ENCODE results near the gene SLC25A27.
"Not testable (repeated sequence)": the region's sequence is repeated elsewhere in the genome, so short reads cannot be mapped to it uniquely, and the experiment has no call there.

SLC25A27 gene, protein sequence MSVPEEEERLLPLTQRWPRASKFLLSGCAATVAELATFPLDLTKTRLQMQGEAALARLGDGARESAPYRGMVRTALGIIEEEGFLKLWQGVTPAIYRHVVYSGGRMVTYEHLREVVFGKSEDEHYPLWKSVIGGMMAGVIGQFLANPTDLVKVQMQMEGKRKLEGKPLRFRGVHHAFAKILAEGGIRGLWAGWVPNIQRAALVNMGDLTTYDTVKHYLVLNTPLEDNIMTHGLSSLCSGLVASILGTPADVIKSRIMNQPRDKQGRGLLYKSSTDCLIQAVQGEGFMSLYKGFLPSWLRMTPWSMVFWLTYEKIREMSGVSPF

GRCh38 chr6:46652603-46653438, at the start of gene SLC25A27, which contains the start of gene CYP39A1:
TSS of gene SLC25A27 (plus strand) at chr6:46652975. CDS start at chr6:46653193, 218 bp downstream.
TSS of gene CYP39A1 (minus strand) at chr6:46652818. CDS start at chr6:46652582, 236 bp downstream.
- DNase-seq = peak; percentile 93 to 99

GRCh38 chr6:46605091-46605797, 47.5 kb upstream of the SLC25A27 start:
- DNase-seq = no peak

GRCh38 chr6:46606338-46606737, 46.4 kb upstream of the SLC25A27 start:
- no peak for DNase-seq

GRCh38 chr6:46610862-46611553, 41.8 kb upstream of the SLC25A27 start:
- no peak for DNase-seq

GRCh38 chr6:46612645-46613044, 40.1 kb upstream of the SLC25A27 start:
- DNase-seq = peak in 1 of 2 experiments; percentile 42

DNA sequence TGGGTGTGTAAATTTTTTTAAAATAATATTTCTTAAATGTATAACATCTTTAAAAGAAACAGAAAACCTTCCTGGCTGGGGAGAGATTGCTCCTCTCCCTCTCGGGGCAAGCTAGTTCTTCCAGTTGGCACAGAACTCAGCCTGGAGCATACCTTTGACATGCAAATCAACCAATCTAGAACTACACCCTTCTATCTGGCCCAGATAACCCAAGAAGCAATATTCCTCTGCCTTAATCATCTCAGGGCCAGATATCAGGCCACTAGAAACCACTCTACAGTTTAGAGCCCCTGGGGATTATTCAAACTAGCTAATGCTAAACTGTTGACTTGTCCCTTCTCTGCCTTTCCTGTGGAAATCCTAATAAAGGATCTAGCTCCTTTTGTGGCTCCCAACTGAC, 34.0 kb upstream of the SLC25A27 start:
- no peak for DNase-seq

DNA sequence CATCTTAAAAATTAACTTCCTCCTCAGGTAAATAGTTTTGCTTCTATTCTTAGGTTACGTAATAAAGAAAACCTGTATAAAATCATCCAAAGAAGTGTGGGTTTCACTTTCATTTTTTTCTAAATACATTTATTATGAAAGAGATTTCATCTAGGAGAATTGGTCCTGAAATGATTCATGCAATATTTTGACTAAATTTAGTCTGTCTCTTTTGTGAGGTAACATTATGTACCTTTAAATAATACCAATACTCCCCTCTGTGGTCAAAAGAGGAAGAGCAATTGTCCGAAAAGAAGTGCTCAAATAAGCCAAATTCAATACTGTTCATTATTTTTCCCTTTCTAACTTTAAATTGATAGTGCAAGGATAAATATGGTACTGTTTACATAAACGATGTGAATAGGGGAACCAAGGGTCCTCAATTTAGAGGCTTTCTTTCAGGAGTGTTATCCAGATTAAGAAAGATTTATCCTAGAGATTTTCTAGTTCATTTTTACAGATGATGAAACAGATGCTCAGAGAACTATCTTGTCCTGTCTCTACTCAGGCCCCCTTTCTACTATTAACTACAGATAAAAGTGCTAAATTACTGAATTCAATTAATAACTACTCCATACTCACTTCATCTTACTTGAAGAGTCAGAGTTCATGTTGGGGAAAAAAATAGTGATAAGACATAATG, 26.4 kb upstream of the SLC25A27 start:
- peak in 1 of 2 experiments; percentile 34 for DNase-seq

GRCh38 chr6:46626976-46627375, 25.8 kb upstream of the SLC25A27 start:
- DNase-seq = no peak

GRCh38 chr6:46628498-46628897, 24.3 kb upstream of the SLC25A27 start:
- DNase-seq = no peak

DNA sequence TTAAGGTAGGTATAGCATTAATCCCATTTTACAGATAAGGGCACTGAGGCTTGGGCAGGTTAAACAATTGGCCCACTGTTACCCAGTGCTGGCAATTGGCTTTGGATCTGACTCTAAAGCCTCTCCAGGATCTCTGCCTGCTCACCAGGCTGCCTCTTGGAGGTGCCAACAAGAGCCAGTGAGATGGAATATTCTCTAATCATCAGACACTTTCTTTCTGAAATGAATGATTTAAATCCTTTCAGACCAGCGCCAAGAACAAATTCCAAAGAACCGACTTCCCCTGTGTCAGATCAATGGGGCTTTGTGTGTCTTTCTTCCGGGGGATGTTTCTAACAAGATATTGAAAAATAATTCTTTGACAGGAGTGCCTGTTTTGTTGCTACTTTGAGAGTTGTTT, 23.8 kb upstream of the SLC25A27 start:
- DNase-seq = no peak

- DNase-seq = no peak
These were observed 23.1 kb upstream of the SLC25A27 start for GRCh38 chr6:46629691-46630090.

DNA sequence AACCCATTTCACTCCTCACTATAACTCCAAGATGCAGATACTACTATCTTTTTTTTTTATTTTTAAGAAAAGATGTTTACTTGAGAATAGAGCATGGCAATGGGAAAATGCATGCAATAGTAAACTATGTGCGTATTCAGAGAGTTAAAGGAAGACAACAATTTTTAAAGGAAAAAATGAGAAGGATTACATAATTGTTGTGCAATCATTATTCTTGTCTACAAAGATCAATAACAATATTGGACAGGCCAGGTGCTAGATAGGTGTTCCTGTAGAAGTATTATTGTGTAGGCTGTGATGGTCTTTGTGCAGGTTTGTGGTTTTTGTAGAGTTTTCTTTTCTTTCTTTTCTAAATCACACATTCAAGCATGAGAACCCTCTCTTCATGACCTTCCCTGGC, 20.7 kb upstream of the SLC25A27 start:
- DNase-seq = no peak

DNA sequence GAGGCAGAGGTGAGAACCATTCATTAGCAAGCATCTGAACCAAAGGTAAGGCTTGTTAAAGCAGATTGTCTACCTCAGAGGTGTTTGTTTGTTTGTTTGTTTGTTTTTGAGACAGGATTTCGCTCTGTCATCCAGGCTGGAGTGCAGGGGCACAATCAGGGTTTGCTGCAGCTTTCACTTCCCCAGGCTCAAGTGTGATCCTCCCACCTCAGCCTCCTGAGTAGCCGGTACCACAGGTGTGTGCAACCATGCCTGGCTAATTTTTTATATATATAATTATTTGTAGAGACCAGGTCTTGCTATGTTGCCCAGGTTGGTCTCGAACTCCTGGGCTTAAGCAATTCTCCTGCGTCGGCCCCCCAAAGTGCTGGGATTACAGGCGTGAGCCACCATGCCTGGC, 17.3 kb upstream of the SLC25A27 start:
- no peak for DNase-seq

DNA sequence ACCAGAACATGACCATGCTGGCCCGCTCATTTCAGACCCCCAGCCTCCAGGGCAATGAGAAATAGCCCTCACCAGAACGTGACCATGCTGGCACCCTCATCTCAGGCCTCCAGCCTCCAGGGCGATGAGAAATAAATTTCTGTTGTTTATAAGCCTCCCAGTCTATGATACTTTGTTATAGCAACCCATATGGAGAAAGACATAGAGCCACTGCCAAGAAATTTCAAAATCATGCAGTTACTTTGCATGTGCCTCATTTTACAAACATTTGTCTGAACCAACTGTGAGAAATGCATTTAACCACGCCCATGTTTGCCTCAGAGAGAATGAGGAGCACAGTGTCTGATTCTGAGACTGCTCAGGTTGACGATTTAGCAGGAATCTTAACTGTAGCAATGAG, 15.6 kb upstream of the SLC25A27 start:
- no peak for DNase-seq

DNA sequence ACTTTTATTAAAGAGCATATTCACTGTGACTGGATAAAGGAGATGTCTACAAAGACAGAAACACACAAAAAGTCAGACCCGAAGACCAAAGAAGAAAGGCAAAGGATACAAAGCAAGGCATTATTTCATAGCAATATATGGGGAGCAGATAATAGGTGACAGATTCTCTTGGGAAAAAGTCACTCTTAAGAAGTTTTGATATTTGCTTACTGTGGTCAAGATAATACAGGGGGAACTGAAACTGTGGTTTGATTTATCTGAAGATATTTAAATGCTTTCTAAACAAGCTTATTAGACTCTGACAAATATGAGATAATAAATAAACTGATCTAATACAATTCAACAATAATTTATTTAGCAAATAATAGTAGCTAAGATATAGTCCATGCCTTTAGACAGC, 14.8 kb upstream of the SLC25A27 start:
- DNase-seq = no peak

DNA sequence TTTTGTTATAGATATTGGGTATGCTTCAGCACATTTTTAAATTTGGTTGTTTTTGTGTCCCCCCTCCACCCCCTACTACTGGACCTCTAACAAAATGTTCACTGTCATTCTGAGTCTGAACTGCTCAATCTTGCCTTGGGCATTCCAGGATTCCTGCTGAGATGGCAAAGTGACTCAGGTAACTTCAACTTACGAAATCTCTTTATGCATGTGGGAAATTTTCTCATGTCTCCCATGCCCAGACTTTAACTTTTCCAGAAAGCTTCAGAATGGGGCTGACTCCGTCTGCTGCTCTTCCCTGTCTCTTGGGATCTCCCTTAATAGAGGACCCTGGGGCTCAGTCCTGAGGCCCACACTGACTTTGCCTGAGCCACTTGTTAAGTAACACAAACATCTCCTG, 14.1 kb upstream of the SLC25A27 start:
- no peak for DNase-seq

- DNase-seq = no peak
These were observed 9.6 kb upstream of the SLC25A27 start for GRCh38 chr6:46642928-46643751.

- no peak for DNase-seq
These were observed 7.5 kb upstream of the SLC25A27 start for GRCh38 chr6:46645265-46645664.

GRCh38 chr6:46648108-46648507, 4.7 kb upstream of the SLC25A27 start:
- DNase-seq = not testable (repeated sequence)

DNA sequence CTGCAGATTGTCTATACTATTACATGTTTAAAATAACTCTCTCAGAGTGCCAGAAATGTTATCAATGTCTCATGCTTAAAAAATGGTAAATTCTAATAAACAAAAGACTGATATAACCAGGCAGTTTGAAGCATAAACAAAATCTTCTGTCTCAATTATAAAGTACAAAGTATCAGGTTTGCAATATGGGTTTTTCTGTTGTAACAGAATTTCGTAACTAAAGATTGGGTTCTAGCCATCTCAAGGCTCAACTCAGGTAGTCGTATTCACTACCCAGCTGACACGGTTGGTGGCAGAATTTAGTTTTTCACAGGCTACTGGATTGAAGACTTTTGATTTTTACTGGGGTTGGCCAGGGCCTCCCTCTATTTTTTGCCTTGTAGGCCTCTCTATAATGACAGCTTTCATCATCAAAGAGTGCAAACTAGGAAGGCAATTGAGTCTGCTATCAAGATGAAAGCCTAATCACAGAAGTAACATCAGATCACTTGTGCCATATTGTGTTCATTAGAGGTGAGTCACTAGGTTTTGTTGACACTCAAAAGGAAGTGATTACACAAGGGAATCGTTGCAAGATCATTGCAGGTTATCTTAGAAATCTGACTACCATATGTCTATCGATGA, 3.8 kb upstream of the SLC25A27 start:
- DNase-seq = no peak

GRCh38 chr6:46651006-46651405, 1.8 kb upstream of the SLC25A27 start:
- no peak for DNase-seq
